Pancreas (tissue), 10 donors: ENCODE data around the gene DHRS4. TPM values are rescaled to one million over a fixed set of nuclear protein-coding genes. Genes with fewer than 3 reads are reported as not detected.
A peak's percentile ranks its signal among the peaks of the same experiment; 100 is the strongest.
"Not testable (repeated sequence)": the region's sequence is repeated elsewhere in the genome, so short reads cannot be mapped to it uniquely, and the experiment has no call there.

ENCODE experiments used
- ATAC-seq, 4 donors: fragments of 200-7000 bp; cut with Tn5 transposase; one replicate each; pipeline versions ENCODE4 v1.8.0 to v1.9.1; 2020; ENCODE audit warnings: mild to moderate bottlenecking in 4 of 4, moderate library complexity in 4 of 4
- DNase-seq, 6 donors: peaks; one replicate each; pipeline ENCODE4 v3.0.0-alpha.2; 2020
- FAIRE-seq: peaks from 2 replicates; lab custom pipeline; 2012; peaks lifted over from hg19 to GRCh38; lab: Jason Lieb, UNC
- H3K27ac ChIP-seq, 4 donors: fragments of 200-600 bp; sonication (generic); 1 replicate in 3 of 4; 2 replicates in 1 of 4; pipeline versions ENCODE4 v1.5.0 to v1.8.0; 2020
- H3K27me3 ChIP-seq, 4 donors: fragments of 200-600 bp; one replicate each; pipeline ENCODE4 v1.8.0; 2021
- H3K36me3 ChIP-seq, 3 donors: fragments of 200-600 bp; sonication (generic) in 1 of 3; one replicate each; pipeline versions ENCODE4 v1.5.0 to v1.8.0; 2020 to 2021
- H3K4me1 ChIP-seq, 3 donors: fragments of 200-600 bp; one replicate each; pipeline ENCODE4 v1.8.0; 2021
- H3K4me3 ChIP-seq, 4 donors: fragments of 200-600 bp; sonication (generic) in 2 of 4; one replicate each; pipeline versions ENCODE4 v1.5.0 to v1.8.0; 2020 to 2021
- H3K9me3 ChIP-seq, 4 donors: fragments of 200-600 bp; one replicate each; pipeline ENCODE4 v1.8.0; 2021
- CTCF ChIP-seq, 4 donors: fragments of 200-600 bp; sonication (generic) in 3 of 4; IDR thresholded peaks; one replicate each; pipeline versions ENCODE4 v1.5.0 to v1.8.0; 2021; ENCODE audit warnings: antibody characterized with exemption in 4 of 4
- WGBS, 2 donors: extraction: QIAGEN DNeasy Blood & Tissue Kit; methylation state at CpG; one replicate each; pipeline ENCODE4 v1.1.7; 2013; 5-methylcytosine and 5-hydroxymethylcytosine counted together
- intact Hi-C, 3 donors: fragments of 100-400 bp; cut with DNase I; formaldehyde crosslinking; loops; one replicate each; pipeline versions ENCODE4 v1.11.1 to v1.14.2; 2022
- polyA plus RNA-seq, 2 donors: library from polyadenylated mRNA; stranded (reverse); fragments of 200-250 nt; gene quantifications; one replicate each; pipeline ENCODE4 v1.2.3, GENCODE V29; 2013
- total RNA-seq, 6 donors: library from RNA; stranded (reverse); fragmentation: NEBNext Ultra II Directional in 4 of 6; extraction: Animal tissue kit (Norgen Biotek cat#: 25700) in 4 of 6; gene quantifications; one replicate each; pipeline versions ENCODE4 v1.2.1 to v1.2.4, GENCODE V29; 2021 to 2023
- donor health status: healthy with polysubstance abuse.
- donor health status: DM: no; HTN: no; CAD: no; lungs with moderate emphysema.
- donor health status: DM: no; HTN: no; CAD: no.
- donor health status: control.
- donor health status: control.
- donor health status: Bipolar disorder and iron deficiency.
- donor health status: DM: yes; HTN: yes; CAD: no.
- donor health status: DM: no; HTN: no; CAD: no.
- donor health status: DM: no; HTN: no; CAD: no.
- donor health status: DM: yes; HTN: yes; CAD: no.

DHRS4 gene
- total and polyA plus RNA-seq, 8 donors, result 10.8 to 27.7 (median 14.8) TPM

DNA sequence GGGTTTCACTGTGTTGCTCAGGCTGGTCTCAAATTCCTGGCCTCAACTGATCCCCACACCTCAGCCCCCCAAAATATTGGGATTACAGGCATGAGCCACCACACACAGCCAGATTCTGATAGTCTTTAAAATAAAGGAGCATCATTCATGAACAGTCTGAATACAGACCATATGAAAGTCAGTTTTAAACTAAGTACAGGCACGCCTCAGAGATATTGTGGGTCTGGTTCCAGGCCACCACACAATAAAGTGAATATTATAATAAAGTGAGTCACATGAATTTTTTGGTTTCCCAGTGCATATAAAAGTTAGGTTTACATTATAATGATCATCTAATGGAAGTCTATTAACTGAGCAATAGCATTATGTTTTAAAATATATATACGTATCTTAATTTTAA, 43.3 kb downstream of the DHRS4 start:
- not testable (repeated sequence) for H3K36me3 ChIP-seq, ATAC-seq

GRCh38 chr14:23999640-24000039, 46.1 kb downstream of the DHRS4 start:
- H3K36me3 ChIP-seq, DNase-seq, H3K27me3 ChIP-seq, intact Hi-C loops, H3K4me3 ChIP-seq, FAIRE-seq, H3K4me1 ChIP-seq, H3K9me3 ChIP-seq, ATAC-seq, H3K27ac ChIP-seq: not testable (repeated sequence)
- 93 to 97% methylated on average over 1 of the region's 5 CpGs for WGBS, 2 donors

More for the DNA sequence above, 43.3 kb downstream of the DHRS4 start:
- DNase-seq, FAIRE-seq, H3K27me3 ChIP-seq, H3K4me3 ChIP-seq, H3K9me3 ChIP-seq, H3K27ac ChIP-seq, intact Hi-C loops, H3K4me1 ChIP-seq: not testable (repeated sequence)
- 90 to 97% methylated on average over 1 of the region's 2 CpGs for WGBS, 2 donors

DNA sequence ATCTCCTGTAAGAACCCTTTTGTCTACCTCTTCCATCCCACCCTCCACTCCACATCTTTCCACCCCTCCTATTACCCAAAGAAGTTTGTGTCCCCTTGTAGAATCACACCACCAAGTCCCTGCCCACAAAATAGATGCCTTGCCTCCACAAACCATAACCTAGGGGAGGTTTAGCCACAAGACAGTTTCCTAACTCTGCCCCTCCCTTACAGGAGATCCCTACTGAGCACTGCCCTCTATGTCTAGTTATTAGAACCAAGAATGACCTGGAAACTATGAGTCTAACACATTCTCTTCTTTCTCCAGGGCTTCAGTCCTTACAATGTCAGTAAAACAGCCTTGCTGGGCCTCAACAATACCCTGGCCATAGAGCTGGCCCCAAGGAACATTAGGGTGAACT, 47.5 kb downstream of the DHRS4 start:
- H3K9me3 ChIP-seq, FAIRE-seq, H3K27ac ChIP-seq, DNase-seq, H3K4me3 ChIP-seq, ATAC-seq, H3K36me3 ChIP-seq, intact Hi-C loops, H3K27me3 ChIP-seq, H3K4me1 ChIP-seq: not testable (repeated sequence)

DNA sequence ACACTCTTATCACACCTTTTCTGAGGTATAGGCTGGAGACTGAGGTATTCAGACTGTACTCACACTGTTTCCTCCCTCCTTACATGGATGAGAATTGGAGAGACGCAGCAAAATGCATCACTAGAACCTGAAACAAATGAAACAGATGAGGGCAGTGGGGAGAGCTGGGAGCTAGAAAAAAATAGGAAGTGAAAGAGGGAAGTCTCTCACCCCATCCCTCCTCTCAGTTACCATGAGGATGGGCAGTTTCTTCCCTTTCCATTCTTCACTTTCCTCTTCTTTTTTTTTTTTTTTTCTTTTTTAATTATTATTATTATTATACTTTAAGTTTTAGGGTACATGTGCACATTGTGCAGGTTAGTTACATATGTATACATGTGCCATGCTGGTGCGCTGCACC, 48.1 kb downstream of the DHRS4 start:
- H3K27ac ChIP-seq, H3K4me3 ChIP-seq, H3K27me3 ChIP-seq, H3K4me1 ChIP-seq, H3K9me3 ChIP-seq, DNase-seq, FAIRE-seq, intact Hi-C loops, H3K36me3 ChIP-seq: not testable (repeated sequence)
- peak in 1 of 4 donors; percentile 44 for ATAC-seq
- WGBS, 2 donors, result 100% methylated on average over 1 of the region's 2 CpGs; no CpG with 5 or more reads in 1 of the 2 donors

GRCh38 chr14:24006471-24006816, 52.9 kb downstream of the DHRS4 start:
- H3K9me3 ChIP-seq, H3K27ac ChIP-seq, H3K36me3 ChIP-seq, H3K4me1 ChIP-seq, DNase-seq, intact Hi-C loops, H3K27me3 ChIP-seq, FAIRE-seq: not testable (repeated sequence)
- H3K4me3 ChIP-seq, result peak overlapping the region in 2 of 4 donors; percentile 12 to 54
- 0 to 6% methylated on average over 4 to 6 of the region's 15 CpGs for WGBS, 2 donors
- peak; percentile 29 to 69 (median 57) for ATAC-seq

DNA sequence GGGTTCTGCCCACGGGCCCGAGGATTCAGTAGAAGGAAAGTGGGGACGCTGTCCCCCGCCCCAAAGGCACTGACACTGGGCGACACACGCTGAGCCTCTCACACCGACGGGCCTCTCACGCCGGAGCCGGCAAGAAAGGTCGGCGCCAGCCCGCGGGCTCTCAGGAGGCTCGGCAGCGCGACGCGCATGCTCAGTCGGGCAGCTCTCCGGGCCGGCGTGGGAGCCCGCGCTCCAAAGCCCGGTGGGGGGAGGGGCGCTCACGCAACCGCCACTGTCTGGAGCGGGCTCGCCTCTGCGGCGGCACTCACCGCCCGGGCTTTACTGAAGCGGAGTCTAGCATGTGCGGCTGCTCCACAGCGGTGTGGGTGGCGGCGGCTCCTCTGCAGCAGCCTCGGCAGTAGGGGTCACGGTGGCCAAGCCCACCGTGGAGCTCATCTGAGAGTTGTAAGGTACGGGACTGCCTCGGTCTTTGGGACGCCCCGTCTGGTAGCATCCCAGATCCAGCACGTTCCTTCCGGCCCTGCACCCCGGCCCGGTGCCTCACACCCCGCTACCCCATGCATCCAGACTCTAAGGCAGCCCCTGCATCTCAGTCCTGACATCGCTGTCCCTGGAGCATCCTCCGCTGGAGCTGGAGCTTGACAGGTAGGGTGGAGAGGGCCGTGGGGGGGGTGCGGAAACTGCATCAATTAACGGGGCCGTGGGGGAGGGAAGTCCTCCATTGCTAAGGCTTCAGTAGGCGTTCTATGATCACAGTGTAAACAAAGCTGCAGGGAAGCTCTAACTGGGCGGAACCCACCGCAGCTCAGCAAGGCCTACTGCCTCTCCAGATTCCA, 53.5 kb downstream of the DHRS4 start:
- H3K27ac ChIP-seq, intact Hi-C loops, H3K27me3 ChIP-seq, FAIRE-seq, H3K36me3 ChIP-seq, H3K9me3 ChIP-seq, H3K4me1 ChIP-seq: not testable (repeated sequence)
- 3 to 5% methylated on average over 26 to 61 of the region's 62 CpGs for WGBS, 2 donors
- ATAC-seq (peak; percentile 90 to 98 (median 96)), DNase-seq (peak; percentile 36 to 85 (median 59))
- peak overlapping the region in 2 of 4 donors; percentile 12 to 54 for H3K4me3 ChIP-seq

DNA sequence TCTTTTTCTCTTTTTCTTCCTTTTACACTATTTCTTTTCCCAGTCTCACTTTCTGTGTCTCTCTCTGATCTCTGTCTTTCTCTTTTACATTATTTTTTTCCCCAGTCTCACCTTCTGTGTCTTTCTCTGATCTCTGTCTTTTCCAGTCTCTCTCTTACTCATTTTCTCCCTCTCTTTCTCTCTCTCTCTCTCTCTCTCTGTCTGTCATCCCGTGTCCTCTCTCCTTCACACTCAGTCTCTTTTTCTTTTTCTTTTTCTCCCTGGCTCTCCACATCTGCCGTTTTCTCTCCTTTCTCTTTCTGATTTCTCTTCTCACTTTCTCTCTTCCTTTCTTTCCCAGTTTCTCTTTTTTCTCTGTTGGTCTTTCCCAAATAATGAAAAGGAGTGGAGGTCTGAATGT, 57.5 kb downstream of the DHRS4 start:
- Histone ChIP-seq H3K9me3 (no peaks in the 10 kb centered on the region), H3K27me3 (no peaks in the 10 kb centered on the region), H3K4me3 (no peak overlapping the region), H3K36me3 (no peaks in the 10 kb centered on the region), H3K27ac (no peak overlapping the region), H3K4me1 (peaks cover 0 to 10% (median 0%) of the 10 kb centered on the region in 3 donors)
- intact Hi-C loops, result no loop called here
- FAIRE-seq (no peak), DNase-seq (no peak), ATAC-seq (no peak)
- 62 to 70% methylated on average over 2 of the region's 2 CpGs for WGBS, 2 donors
- no peak for TF ChIP-seq CTCF (IDR thresholded peaks at IDR 0.05)

GRCh38 chr14:24012726-24013273, 59.2 kb downstream of the DHRS4 start:
- H3K27me3 ChIP-seq, H3K9me3 ChIP-seq, H3K4me3 ChIP-seq, H3K27ac ChIP-seq, DNase-seq, FAIRE-seq, H3K36me3 ChIP-seq, ATAC-seq, intact Hi-C loops: not testable (repeated sequence)
- WGBS, 2 donors, result 30 to 32% methylated on average over 4 of the region's 4 CpGs
- H3K4me1 ChIP-seq, result peaks cover 0 to 10% (median 0%) of the 10 kb centered on the region in 3 donors
